GM23248 (cell line): ENCODE measurements around the gene HS3ST2. TPM values are rescaled to one million over a fixed set of nuclear protein-coding genes. Genes with fewer than 3 reads are reported as not detected.
"Not testable (repeated sequence)": the region's sequence is repeated elsewhere in the genome, so short reads cannot be mapped to it uniquely, and the experiment has no call there.

Experiments used
- DNase-seq: peaks from one replicate; pipeline ENCODE4 v3.0.0-alpha.2; 2015
- H2AFZ ChIP-seq: fragments of 200-600 bp; sonication (generic); 2 replicates; pipeline ENCODE4 v1.6.1; 2016; ENCODE audit warnings: antibody characterized with exemption
- H3F3A ChIP-seq: fragments of 200-600 bp; sonication (generic); 2 replicates; pipeline ENCODE4 v1.6.1; 2016; ENCODE audit warnings: mild to moderate bottlenecking, antibody characterized with exemption, mixed run types; ENCODE audit not compliant: insufficient read depth
- H3K27ac ChIP-seq: fragments of 200-600 bp; sonication (generic); 2 replicates; pipeline ENCODE4 v1.5.1; 2016; ENCODE audit warnings: mild to moderate bottlenecking
- H3K27me3 ChIP-seq: fragments of 200-600 bp; sonication (generic); replicated peaks from 2 replicates; pipeline ENCODE4 v1.6.1; 2016; ENCODE audit warnings: mild to moderate bottlenecking; ENCODE audit not compliant: insufficient read depth
- H3K36me3 ChIP-seq: fragments of 200-600 bp; sonication (generic); 2 replicates; pipeline ENCODE4 v1.6.1; 2016; ENCODE audit warnings: low read depth, mild to moderate bottlenecking
- H3K4me1 ChIP-seq: fragments of 200-600 bp; sonication (generic); 2 replicates; pipeline ENCODE4 v1.6.1; 2016; ENCODE audit warnings: mild to moderate bottlenecking; ENCODE audit not compliant: insufficient read depth
- H3K4me2 ChIP-seq: fragments of 200-600 bp; sonication (generic); one replicate; pipeline ENCODE4 v1.6.1; 2016; ENCODE audit warnings: mild to moderate bottlenecking; ENCODE audit not compliant: unreplicated experiment
- H3K4me3 ChIP-seq: fragments of 200-600 bp; sonication (generic); 2 replicates; pipeline ENCODE4 v1.5.1; 2016; ENCODE audit warnings: mild to moderate bottlenecking
- H3K79me2 ChIP-seq: fragments of 200-600 bp; sonication (generic); 2 replicates; pipeline ENCODE4 v1.6.1; 2016; ENCODE audit warnings: mild to moderate bottlenecking; ENCODE audit not compliant: insufficient read depth
- H3K9ac ChIP-seq: fragments of 200-600 bp; sonication (generic); 2 replicates; pipeline ENCODE4 v1.6.1; 2016; ENCODE audit warnings: mild to moderate bottlenecking
- H3K9me2 ChIP-seq: fragments of 200-600 bp; sonication (generic); 2 replicates; pipeline ENCODE4 v1.6.1; 2016; ENCODE audit warnings: mixed run types, mild to moderate bottlenecking, moderate library complexity; ENCODE audit not compliant: insufficient read depth
- H3K9me3 ChIP-seq: fragments of 200-600 bp; sonication (generic); one replicate; pipeline ENCODE4 v1.6.1; 2017; ENCODE audit warnings: low read depth
- H4K20me1 ChIP-seq: fragments of 200-600 bp; sonication (generic); 2 replicates; pipeline ENCODE4 v1.6.0; 2016; ENCODE audit not compliant: insufficient read depth
- EZH2 ChIP-seq: fragments of 200-600 bp; sonication (generic); IDR thresholded peaks from 2 replicates; pipeline ENCODE4 v1.6.1; 2018; ENCODE audit warnings: antibody characterized with exemption, mild to moderate bottlenecking; ENCODE audit not compliant: insufficient read depth, poor library complexity, severe bottlenecking
- EZH2phosphoT487 ChIP-seq: fragments of 200-600 bp; sonication (generic); IDR thresholded peaks from 2 replicates; pipeline ENCODE4 v1.6.1; 2018; ENCODE audit warnings: antibody characterized with exemption, moderate library complexity, mild to moderate bottlenecking, low read depth; ENCODE audit not compliant: insufficient read depth
- WGBS, 2 experiments: methylation state at CpG; one replicate each; pipeline ENCODE4 v1.1.6; 2015 to 2017; ENCODE audit warnings: low lambda C conversion rate in 2 of 2, low coverage in 1 of 2; ENCODE audit errors: missing lambda C conversion rate in 2 of 2; 5-methylcytosine and 5-hydroxymethylcytosine counted together
- in situ Hi-C: fragments of 300-500 bp; cut with MboI; formaldehyde crosslinking; loops from 2 replicates; pipeline ENCODE4 v1.15.0; 2020
- polyA plus RNA-seq: library from polyadenylated mRNA; unstranded; fragments of >200 nt; fragmentation: Nextera tagmentation; extraction: Ambion mirVana; gene quantifications from 2 replicates; pipeline ENCODE4 v1.2.1, GENCODE V29; 2016
- total RNA-seq: library from RNA; depleted of rRNA; stranded (reverse); fragments of >200 nt; shearing (Covaris generic); gene quantifications from 2 replicates; pipeline ENCODE4 v1.2.3, GENCODE V29; 2014

Gene HS3ST2
- total and polyA plus RNA-seq, 2 experiments from 2014 or later = not detected

GRCh38 chr16:22888791-22889190 lies 74.8 kb downstream of the HS3ST2 start:
- Histone ChIP-seq H3K9ac (no peak overlapping the region), H3K27ac (no peak overlapping the region), H3F3A (no peaks in the 10 kb centered on the region), H4K20me1 (no peaks in the 10 kb centered on the region), H3K9me2 (no peaks in the 10 kb centered on the region), H2AFZ (no peak overlapping the region), H3K4me3 (no peak overlapping the region), H3K4me1 (no peaks in the 10 kb centered on the region), H3K36me3 (no peaks in the 10 kb centered on the region), H3K27me3 (no peaks in the 10 kb centered on the region), H3K4me2 (no peak overlapping the region), H3K79me2 (no peaks in the 10 kb centered on the region), H3K9me3 (no peaks in the 10 kb centered on the region)
- DNase-seq = peak; percentile 14
- no peak for TF ChIP-seq EZH2phosphoT487
- 63 to 66% methylated on average over 4 of the region's 4 CpGs for WGBS, 2 experiments
- in situ Hi-C loops = no loop called here

GRCh38 chr16:22890976-22891375 lies 77.0 kb downstream of the HS3ST2 start:
- no peaks in the 10 kb centered on the region for H3K4me1 ChIP-seq
- no peaks in the 10 kb centered on the region for H3F3A ChIP-seq
- DNase-seq = no peak
- H4K20me1 ChIP-seq = no peaks in the 10 kb centered on the region
- H2AFZ ChIP-seq = no peak overlapping the region
- 75 to 77% methylated on average over 7 of the region's 7 CpGs for WGBS, 2 experiments
- H3K27ac ChIP-seq = no peak overlapping the region
- in situ Hi-C loops = loop anchor here (10.0 kb wide), 1 partner anchor 64 kb away; no protein-coding TSS in a partner anchor
- no peak overlapping the region for H3K4me3 ChIP-seq
- H3K9ac ChIP-seq = no peak overlapping the region
- no peaks in the 10 kb centered on the region for H3K9me3 ChIP-seq
- no peak for TF ChIP-seq EZH2
- no peak for TF ChIP-seq EZH2phosphoT487
- H3K4me2 ChIP-seq = no peak overlapping the region
- no peaks in the 10 kb centered on the region for H3K9me2 ChIP-seq
- no peaks in the 10 kb centered on the region for H3K79me2 ChIP-seq
- H3K36me3 ChIP-seq = no peaks in the 10 kb centered on the region
- no peaks in the 10 kb centered on the region for H3K27me3 ChIP-seq

- H4K20me1 ChIP-seq = no peaks in the 10 kb centered on the region
- H3K4me2 ChIP-seq = no peak overlapping the region
- H3K4me1 ChIP-seq = no peaks in the 10 kb centered on the region
- H3K9me3 ChIP-seq = no peaks in the 10 kb centered on the region
- DNase-seq = no peak
- in situ Hi-C loops = loop anchor here (10.0 kb wide), 1 partner anchor 58 kb away; no protein-coding TSS in a partner anchor
- WGBS, 2 experiments = 34 to 50% methylated on average over 1 of the region's 1 CpG
- H3K79me2 ChIP-seq = no peaks in the 10 kb centered on the region
- no peak overlapping the region for H2AFZ ChIP-seq
- H3F3A ChIP-seq = no peaks in the 10 kb centered on the region
- H3K4me3 ChIP-seq = no peak overlapping the region
- TF ChIP-seq EZH2phosphoT487 = no peak
- no peak for TF ChIP-seq EZH2
- no peaks in the 10 kb centered on the region for H3K36me3 ChIP-seq
- H3K27ac ChIP-seq = no peak overlapping the region
- H3K27me3 ChIP-seq = no peaks in the 10 kb centered on the region
- H3K9me2 ChIP-seq = no peaks in the 10 kb centered on the region
- no peak overlapping the region for H3K9ac ChIP-seq
These were observed 83.2 kb downstream of the HS3ST2 start for GRCh38 chr16:22897184-22897583.

GRCh38 chr16:22898131-22898530 lies 84.2 kb downstream of the HS3ST2 start:
- Histone ChIP-seq H2AFZ (no peak overlapping the region), H3F3A (no peaks in the 10 kb centered on the region), H3K4me2 (no peak overlapping the region), H3K9me3 (no peaks in the 10 kb centered on the region), H4K20me1 (no peaks in the 10 kb centered on the region), H3K27ac (no peak overlapping the region), H3K36me3 (no peaks in the 10 kb centered on the region), H3K9me2 (no peaks in the 10 kb centered on the region), H3K4me1 (no peaks in the 10 kb centered on the region), H3K9ac (no peak overlapping the region), H3K79me2 (no peaks in the 10 kb centered on the region), H3K27me3 (no peaks in the 10 kb centered on the region), H3K4me3 (no peak overlapping the region)
- in situ Hi-C loops = loop anchor here (10.0 kb wide), 1 partner anchor 57 kb away; no protein-coding TSS in a partner anchor
- no peak for DNase-seq
- TF ChIP-seq EZH2phosphoT487 = no peak
- no peak for TF ChIP-seq EZH2

GRCh38 chr16:22898874-22899348 lies 84.9 kb downstream of the HS3ST2 start:
- H3K27me3 ChIP-seq = no peaks in the 10 kb centered on the region
- H3K36me3 ChIP-seq = no peaks in the 10 kb centered on the region
- H3K9me3 ChIP-seq = no peaks in the 10 kb centered on the region
- H3K4me2 ChIP-seq = no peak overlapping the region
- no peak for TF ChIP-seq EZH2phosphoT487
- no peak for TF ChIP-seq EZH2
- no peak overlapping the region for H3K9ac ChIP-seq
- no peaks in the 10 kb centered on the region for H3F3A ChIP-seq
- H3K9me2 ChIP-seq = no peaks in the 10 kb centered on the region
- no peaks in the 10 kb centered on the region for H3K79me2 ChIP-seq
- DNase-seq = peak; percentile 51
- no peaks in the 10 kb centered on the region for H3K4me1 ChIP-seq
- no peak overlapping the region for H3K4me3 ChIP-seq
- H4K20me1 ChIP-seq = no peaks in the 10 kb centered on the region
- WGBS, 2 experiments = 13 to 19% methylated on average over 9 to 10 of the region's 10 CpGs
- no peak overlapping the region for H2AFZ ChIP-seq
- in situ Hi-C loops = loop anchor here (10.0 kb wide), 1 partner anchor 56 kb away; no protein-coding TSS in a partner anchor
- no peak overlapping the region for H3K27ac ChIP-seq

- H3K9me3 ChIP-seq, H4K20me1 ChIP-seq, H3K9ac ChIP-seq, H3K4me1 ChIP-seq, DNase-seq, H3K36me3 ChIP-seq, H3F3A ChIP-seq, H3K9me2 ChIP-seq, H3K27ac ChIP-seq, H2AFZ ChIP-seq, H3K79me2 ChIP-seq, H3K4me2 ChIP-seq, H3K4me3 ChIP-seq, H3K27me3 ChIP-seq: not testable (repeated sequence)
- 69 to 73% methylated on average over 4 of the region's 4 CpGs for WGBS, 2 experiments
- in situ Hi-C loops = loop anchor here (10.0 kb wide), 1 partner anchor 55 kb away; no protein-coding TSS in a partner anchor
These were observed 85.6 kb downstream of the HS3ST2 start for GRCh38 chr16:22899567-22899966.
